Measurements from ENCODE around the gene ACAD10.

DNA sequence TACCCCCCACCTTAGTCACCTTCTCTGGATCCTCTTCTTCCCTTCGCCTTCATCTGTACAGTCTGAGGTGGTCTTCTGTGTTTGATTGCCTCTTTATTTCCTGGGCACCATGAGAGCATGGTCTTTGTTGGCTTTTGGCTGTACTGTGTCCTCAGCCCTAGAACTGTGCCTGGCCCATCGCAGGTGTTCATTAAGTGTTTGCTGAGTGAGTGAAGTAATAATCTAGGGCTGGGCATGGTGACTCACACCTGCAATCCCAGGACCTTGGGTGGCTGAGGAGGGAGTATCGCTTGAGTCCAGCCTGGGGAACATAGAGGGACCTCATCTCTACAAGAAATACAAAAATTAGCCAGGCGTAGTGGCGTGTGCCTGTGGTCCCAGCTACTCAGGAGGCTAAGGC lies 94.8 kb downstream of the ACAD10 start:
- TF ChIP-seq POLR2AphosphoS5 (IDR thresholded peaks at IDR 0.05; ENCODE audit: low read depth, low read length) (no peak), TAF1 (IDR thresholded peaks at IDR 0.05; ENCODE audit: borderline replicate concordance, insufficient read depth, low read length) (no peak), SIN3A (IDR thresholded peaks at IDR 0.05; ENCODE audit: borderline replicate concordance, insufficient read depth, low read length) (no peak), FOXP2 (optimal IDR thresholded peaks at IDR 0.05; ENCODE audit: borderline replicate concordance, extremely low read depth, extremely low read length, insufficient read depth) (no peak)
- TF ChIP-seq, protein P1, sequence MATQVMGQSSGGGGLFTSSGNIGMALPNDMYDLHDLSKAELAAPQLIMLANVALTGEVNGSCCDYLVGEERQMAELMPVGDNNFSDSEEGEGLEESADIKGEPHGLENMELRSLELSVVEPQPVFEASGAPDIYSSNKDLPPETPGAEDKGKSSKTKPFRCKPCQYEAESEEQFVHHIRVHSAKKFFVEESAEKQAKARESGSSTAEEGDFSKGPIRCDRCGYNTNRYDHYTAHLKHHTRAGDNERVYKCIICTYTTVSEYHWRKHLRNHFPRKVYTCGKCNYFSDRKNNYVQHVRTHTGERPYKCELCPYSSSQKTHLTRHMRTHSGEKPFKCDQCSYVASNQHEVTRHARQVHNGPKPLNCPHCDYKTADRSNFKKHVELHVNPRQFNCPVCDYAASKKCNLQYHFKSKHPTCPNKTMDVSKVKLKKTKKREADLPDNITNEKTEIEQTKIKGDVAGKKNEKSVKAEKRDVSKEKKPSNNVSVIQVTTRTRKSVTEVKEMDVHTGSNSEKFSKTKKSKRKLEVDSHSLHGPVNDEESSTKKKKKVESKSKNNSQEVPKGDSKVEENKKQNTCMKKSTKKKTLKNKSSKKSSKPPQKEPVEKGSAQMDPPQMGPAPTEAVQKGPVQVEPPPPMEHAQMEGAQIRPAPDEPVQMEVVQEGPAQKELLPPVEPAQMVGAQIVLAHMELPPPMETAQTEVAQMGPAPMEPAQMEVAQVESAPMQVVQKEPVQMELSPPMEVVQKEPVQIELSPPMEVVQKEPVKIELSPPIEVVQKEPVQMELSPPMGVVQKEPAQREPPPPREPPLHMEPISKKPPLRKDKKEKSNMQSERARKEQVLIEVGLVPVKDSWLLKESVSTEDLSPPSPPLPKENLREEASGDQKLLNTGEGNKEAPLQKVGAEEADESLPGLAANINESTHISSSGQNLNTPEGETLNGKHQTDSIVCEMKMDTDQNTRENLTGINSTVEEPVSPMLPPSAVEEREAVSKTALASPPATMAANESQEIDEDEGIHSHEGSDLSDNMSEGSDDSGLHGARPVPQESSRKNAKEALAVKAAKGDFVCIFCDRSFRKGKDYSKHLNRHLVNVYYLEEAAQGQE (IDR thresholded peaks at IDR 0.05; ENCODE audit: insufficient read depth in 1 of 2, low read depth in 2 of 2, low read length in 2 of 2) = no peak

Measured in PFSK-1 (cell line).